HTR-8/SVneo (cell line): ENCODE results near the gene GDPD5.

Experiments
- DNase-seq: peaks from one replicate; pipeline ENCODE4 v3.0.0; 2011; ENCODE audit warnings: low spot score, mixed read lengths; ENCODE audit not compliant: insufficient read length
- FAIRE-seq: peaks from 2 replicates; lab custom pipeline; 2011; peaks lifted over from hg19 to GRCh38; lab: Jason Lieb, UNC

Gene GDPD5

GRCh38 chr11:75518771-75519653 is 6.7 kb downstream of the GDPD5 start:
- no peak for DNase-seq
- no peak for FAIRE-seq

- DNase-seq, result no peak
- no peak for FAIRE-seq
Observed at GRCh38 chr11:75518204-75518549, 7.6 kb downstream of the GDPD5 start.

- DNase-seq (no peak), FAIRE-seq (no peak)
Observed at GRCh38 chr11:75516886-75517285, 8.9 kb downstream of the GDPD5 start.

GRCh38 chr11:75516140-75516539 is 9.6 kb downstream of the GDPD5 start:
- DNase-seq (no peak), FAIRE-seq (no peak)

GRCh38 chr11:75514596-75514995 is 11.1 kb downstream of the GDPD5 start:
- FAIRE-seq (no peak), DNase-seq (no peak)

- FAIRE-seq (no peak), DNase-seq (no peak)
Observed at GRCh38 chr11:75513250-75513649, 12.5 kb downstream of the GDPD5 start.

GRCh38 chr11:75510723-75511019 is 15.1 kb downstream of the GDPD5 start:
- no peak for DNase-seq
- FAIRE-seq, result no peak

GRCh38 chr11:75510004-75510722 is 15.6 kb downstream of the GDPD5 start:
- DNase-seq (no peak), FAIRE-seq (no peak)

GRCh38 chr11:75509020-75509720 is 16.6 kb downstream of the GDPD5 start:
- DNase-seq (no peak), FAIRE-seq (peak; percentile 31)

- FAIRE-seq, result no peak
- no peak for DNase-seq
Observed at GRCh38 chr11:75508051-75508561, 17.6 kb downstream of the GDPD5 start.

- FAIRE-seq, result no peak
Observed at GRCh38 chr11:75507571-75507970, 18.2 kb downstream of the GDPD5 start.

GRCh38 chr11:75506827-75507226 is 18.9 kb downstream of the GDPD5 start:
- FAIRE-seq (no peak), DNase-seq (no peak)

More at GRCh38 chr11:75507571-75507970, 18.2 kb downstream of the GDPD5 start:
- no peak for DNase-seq

GRCh38 chr11:75505916-75506692 is 19.6 kb downstream of the GDPD5 start:
- no peak for DNase-seq
- no peak for FAIRE-seq

GRCh38 chr11:75504501-75504900 is 21.2 kb downstream of the GDPD5 start:
- FAIRE-seq (no peak), DNase-seq (no peak)

- no peak for DNase-seq
Observed at GRCh38 chr11:75503531-75504099, 22.1 kb downstream of the GDPD5 start.

GRCh38 chr11:75502138-75502537 is 23.6 kb downstream of the GDPD5 start:
- DNase-seq, result no peak
- FAIRE-seq, result peak; percentile 20

More at GRCh38 chr11:75503531-75504099, 22.1 kb downstream of the GDPD5 start:
- no peak for FAIRE-seq

- FAIRE-seq (peak; percentile 78), DNase-seq (no peak)
Observed at GRCh38 chr11:75500742-75501141, 25.0 kb downstream of the GDPD5 start.

- peak; percentile 76 for FAIRE-seq
- peak; percentile 94 for DNase-seq
Observed at GRCh38 chr11:75499423-75500190, 26.1 kb downstream of the GDPD5 start.
